Astrocyte (in vitro differentiated cells and primary cell): ENCODE data around the gene EPAS1. TPM values are rescaled to one million over a fixed set of nuclear protein-coding genes. Genes with fewer than 3 reads are reported as not detected.

Experiments used
- DNase-seq: peaks from one replicate; pipeline ENCODE4 v3.0.0-alpha.2; 2010; ENCODE audit warnings: low read depth
- FAIRE-seq: peaks from 2 replicates; lab custom pipeline; 2011; peaks lifted over from hg19 to GRCh38; lab: Jason Lieb, UNC
- H2AFZ ChIP-seq: 2 replicates; pipeline ENCODE4 v1.6.0; 2012; ENCODE audit warnings: low read depth, low read length, inconsistent platforms
- H3K27ac ChIP-seq: 2 replicates; pipeline ENCODE4 v1.5.1; 2011; ENCODE audit warnings: low read depth, low read length, inconsistent platforms
- H3K27me3 ChIP-seq: 2 replicates; pipeline ENCODE4 v1.6.0; 2011; ENCODE audit warnings: low read length, inconsistent platforms; ENCODE audit not compliant: insufficient read depth
- H3K36me3 ChIP-seq: 2 replicates; pipeline ENCODE4 v1.5.1; 2011; ENCODE audit warnings: low read length, inconsistent platforms; ENCODE audit not compliant: insufficient read depth
- H3K4me1 ChIP-seq: 2 replicates; pipeline ENCODE4 v1.5.1; 2011; ENCODE audit warnings: low read length, inconsistent platforms; ENCODE audit not compliant: insufficient read depth
- H3K4me2 ChIP-seq: 2 replicates; pipeline ENCODE4 v1.6.0; 2012; ENCODE audit warnings: low read length, inconsistent platforms
- H3K4me3 ChIP-seq: 2 replicates; pipeline ENCODE4 v1.5.1; 2011; ENCODE audit warnings: low read depth, mild to moderate bottlenecking, low read length, inconsistent platforms; ENCODE audit not compliant: insufficient read depth
- H3K79me2 ChIP-seq: 2 replicates; pipeline ENCODE4 v1.6.0; 2012; ENCODE audit warnings: mild to moderate bottlenecking, low read length, inconsistent platforms; ENCODE audit not compliant: insufficient read depth
- H3K9ac ChIP-seq: 2 replicates; pipeline ENCODE4 v1.6.0; 2012; ENCODE audit warnings: mild to moderate bottlenecking, low read length, inconsistent platforms
- H3K9me3 ChIP-seq: 2 replicates; pipeline ENCODE4 v1.5.1; 2012; ENCODE audit warnings: low read depth, mild to moderate bottlenecking, low read length, inconsistent platforms; ENCODE audit not compliant: insufficient read depth
- H4K20me1 ChIP-seq: 2 replicates; pipeline ENCODE4 v1.6.0; 2012; ENCODE audit warnings: low read length, inconsistent platforms; ENCODE audit not compliant: insufficient read depth
- H3K27ac Mint-ChIP-seq: one replicate; pipeline ENCODE4 v1.8.0; 2021; ENCODE audit warnings: mild to moderate bottlenecking, mixed read lengths; ENCODE audit not compliant: unreplicated experiment
- H3K27me3 Mint-ChIP-seq: one replicate; pipeline ENCODE4 v1.8.0; 2021; ENCODE audit warnings: low read depth, mixed read lengths; ENCODE audit not compliant: unreplicated experiment
- H3K36me3 Mint-ChIP-seq: one replicate; pipeline ENCODE4 v1.8.0; 2021; ENCODE audit warnings: low read depth, mixed read lengths; ENCODE audit not compliant: unreplicated experiment
- H3K4me1 Mint-ChIP-seq: one replicate; pipeline ENCODE4 v1.8.0; 2021; ENCODE audit warnings: low read depth, mixed read lengths; ENCODE audit not compliant: unreplicated experiment
- H3K4me3 Mint-ChIP-seq: one replicate; pipeline ENCODE4 v1.8.0; 2021; ENCODE audit warnings: mild to moderate bottlenecking, moderate library complexity, mixed read lengths; ENCODE audit not compliant: unreplicated experiment
- H3K9me3 Mint-ChIP-seq: one replicate; pipeline ENCODE4 v1.8.0; 2021; ENCODE audit warnings: mild to moderate bottlenecking, mixed read lengths; ENCODE audit not compliant: unreplicated experiment
- EZH2 ChIP-seq: IDR thresholded peaks from 2 replicates; pipeline ENCODE4 v1.6.1; 2012; ENCODE audit warnings: mild to moderate bottlenecking, low read length, inconsistent platforms; ENCODE audit not compliant: insufficient read depth
- total RNA-seq: library from RNA; stranded (reverse); gene quantifications from 2 replicates; pipeline ENCODE4 v1.2.1, GENCODE V29; 2021
- TF ChIP-seq, protein P1 (sequence below): IDR thresholded peaks from 2 replicates; pipeline ENCODE4 v1.5.1; 2011; ENCODE audit warnings: low read depth, mild to moderate bottlenecking, inconsistent platforms, low read length, moderate library complexity; ENCODE audit not compliant: insufficient read depth

EPAS1 gene
- total RNA-seq, 1 donor from 2014 or later: 42.8 TPM

DNA sequence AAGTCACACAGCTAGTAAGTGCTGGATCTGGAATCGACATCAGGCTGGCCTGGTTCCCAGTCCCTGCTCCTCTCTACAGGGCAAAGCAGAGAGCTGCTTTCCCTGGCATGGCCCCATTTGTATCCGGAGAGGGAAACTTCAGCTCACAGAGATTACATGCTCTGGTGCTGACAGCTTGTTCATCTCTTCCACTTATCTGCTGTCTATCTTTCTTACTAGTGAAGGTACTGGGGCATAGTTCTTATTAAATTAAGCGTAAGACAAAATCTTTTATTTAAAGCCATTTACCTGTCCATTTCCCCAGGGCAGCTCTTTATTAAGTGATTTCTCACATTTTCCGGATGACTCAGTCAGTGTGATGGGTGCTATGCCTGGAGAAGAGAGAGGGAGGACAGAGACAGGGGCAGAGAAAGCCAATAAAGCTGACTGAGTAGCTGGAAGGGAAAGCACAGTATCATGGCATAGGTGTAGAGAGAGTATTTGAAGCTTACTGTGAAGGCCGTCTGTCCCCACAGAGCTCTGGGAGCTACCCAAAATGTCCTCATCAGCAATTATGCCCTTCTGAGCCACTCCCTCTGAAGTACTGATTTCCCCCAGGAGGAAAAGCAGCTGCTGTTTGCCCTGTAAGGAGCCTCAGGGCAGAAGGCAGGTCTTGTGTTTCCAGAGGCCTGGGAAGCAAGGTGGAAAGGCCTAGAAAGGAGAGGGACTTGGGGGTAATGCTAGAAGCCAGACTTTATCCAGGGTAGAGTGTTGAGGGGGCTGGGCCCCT, 44.1 kb upstream of the EPAS1 start:
- no peaks in the 10 kb centered on the region for H3K9me3 Mint-ChIP-seq
- DNase-seq (peak; percentile 36), FAIRE-seq (no peak)
- no peak overlapping the region for H3K9ac ChIP-seq
- no peak overlapping the region for H3K4me3 ChIP-seq
- no peak overlapping the region for H3K4me2 ChIP-seq
- no peaks in the 10 kb centered on the region for H3K4me1 ChIP-seq
- H3K4me1 Mint-ChIP-seq: peaks cover 10% of the 10 kb centered on the region
- no peak overlapping the region for H2AFZ ChIP-seq
- H3K36me3 Mint-ChIP-seq: no peaks in the 10 kb centered on the region
- H4K20me1 ChIP-seq: no peaks in the 10 kb centered on the region
- no peaks in the 10 kb centered on the region for H3K36me3 ChIP-seq
- TF ChIP-seq, protein P1, sequence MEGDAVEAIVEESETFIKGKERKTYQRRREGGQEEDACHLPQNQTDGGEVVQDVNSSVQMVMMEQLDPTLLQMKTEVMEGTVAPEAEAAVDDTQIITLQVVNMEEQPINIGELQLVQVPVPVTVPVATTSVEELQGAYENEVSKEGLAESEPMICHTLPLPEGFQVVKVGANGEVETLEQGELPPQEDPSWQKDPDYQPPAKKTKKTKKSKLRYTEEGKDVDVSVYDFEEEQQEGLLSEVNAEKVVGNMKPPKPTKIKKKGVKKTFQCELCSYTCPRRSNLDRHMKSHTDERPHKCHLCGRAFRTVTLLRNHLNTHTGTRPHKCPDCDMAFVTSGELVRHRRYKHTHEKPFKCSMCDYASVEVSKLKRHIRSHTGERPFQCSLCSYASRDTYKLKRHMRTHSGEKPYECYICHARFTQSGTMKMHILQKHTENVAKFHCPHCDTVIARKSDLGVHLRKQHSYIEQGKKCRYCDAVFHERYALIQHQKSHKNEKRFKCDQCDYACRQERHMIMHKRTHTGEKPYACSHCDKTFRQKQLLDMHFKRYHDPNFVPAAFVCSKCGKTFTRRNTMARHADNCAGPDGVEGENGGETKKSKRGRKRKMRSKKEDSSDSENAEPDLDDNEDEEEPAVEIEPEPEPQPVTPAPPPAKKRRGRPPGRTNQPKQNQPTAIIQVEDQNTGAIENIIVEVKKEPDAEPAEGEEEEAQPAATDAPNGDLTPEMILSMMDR: no peak
- no peak for TF ChIP-seq EZH2
- no peaks in the 10 kb centered on the region for H3K79me2 ChIP-seq
- H3K27ac ChIP-seq: no peak overlapping the region
- H3K4me3 Mint-ChIP-seq: no peak overlapping the region
- H3K27me3 ChIP-seq: peaks cover 3% of the 10 kb centered on the region
- H3K27me3 Mint-ChIP-seq: peaks cover 10% of the 10 kb centered on the region
- no peaks in the 10 kb centered on the region for H3K9me3 ChIP-seq
- H3K27ac Mint-ChIP-seq: no peak overlapping the region

DNA sequence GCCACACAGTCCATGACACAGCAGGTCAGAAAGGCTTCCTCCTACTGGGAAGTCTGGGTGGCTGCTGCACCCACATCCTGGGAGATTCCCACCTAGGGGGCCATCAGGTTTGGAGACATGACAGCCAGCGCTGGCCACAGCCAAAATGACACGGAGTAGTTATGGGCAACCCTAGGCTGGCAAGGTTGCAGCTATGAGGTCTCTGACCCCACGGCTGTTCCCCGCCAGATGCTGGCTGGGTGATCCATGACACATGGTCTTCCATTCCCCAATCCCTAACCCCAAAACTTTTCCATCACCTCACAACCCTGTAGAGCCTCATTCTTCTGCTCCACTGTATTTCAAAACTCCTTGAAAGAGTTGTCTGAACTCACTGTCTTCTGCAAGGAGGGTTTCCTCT, 42.7 kb upstream of the EPAS1 start:
- H3K4me3 ChIP-seq: no peak overlapping the region
- H4K20me1 ChIP-seq: no peaks in the 10 kb centered on the region
- H3K4me1 Mint-ChIP-seq: peaks cover 11% of the 10 kb centered on the region
- H3K9ac ChIP-seq: no peak overlapping the region
- H3K79me2 ChIP-seq: no peaks in the 10 kb centered on the region
- no peaks in the 10 kb centered on the region for H3K9me3 Mint-ChIP-seq
- no peak for FAIRE-seq
- no peak overlapping the region for H2AFZ ChIP-seq
- TF ChIP-seq EZH2: no peak
- TF ChIP-seq, protein P1: no peak
- H3K4me1 ChIP-seq: no peaks in the 10 kb centered on the region
- H3K4me3 Mint-ChIP-seq: no peak overlapping the region
- no peaks in the 10 kb centered on the region for H3K9me3 ChIP-seq
- H3K36me3 ChIP-seq: no peaks in the 10 kb centered on the region
- H3K36me3 Mint-ChIP-seq: no peaks in the 10 kb centered on the region
- no peak for DNase-seq
- H3K27ac ChIP-seq: no peak overlapping the region
- no peak overlapping the region for H3K27ac Mint-ChIP-seq
- H3K27me3 ChIP-seq: peaks cover 3% of the 10 kb centered on the region
- H3K27me3 Mint-ChIP-seq: peaks cover 10% of the 10 kb centered on the region
- H3K4me2 ChIP-seq: no peak overlapping the region

DNA sequence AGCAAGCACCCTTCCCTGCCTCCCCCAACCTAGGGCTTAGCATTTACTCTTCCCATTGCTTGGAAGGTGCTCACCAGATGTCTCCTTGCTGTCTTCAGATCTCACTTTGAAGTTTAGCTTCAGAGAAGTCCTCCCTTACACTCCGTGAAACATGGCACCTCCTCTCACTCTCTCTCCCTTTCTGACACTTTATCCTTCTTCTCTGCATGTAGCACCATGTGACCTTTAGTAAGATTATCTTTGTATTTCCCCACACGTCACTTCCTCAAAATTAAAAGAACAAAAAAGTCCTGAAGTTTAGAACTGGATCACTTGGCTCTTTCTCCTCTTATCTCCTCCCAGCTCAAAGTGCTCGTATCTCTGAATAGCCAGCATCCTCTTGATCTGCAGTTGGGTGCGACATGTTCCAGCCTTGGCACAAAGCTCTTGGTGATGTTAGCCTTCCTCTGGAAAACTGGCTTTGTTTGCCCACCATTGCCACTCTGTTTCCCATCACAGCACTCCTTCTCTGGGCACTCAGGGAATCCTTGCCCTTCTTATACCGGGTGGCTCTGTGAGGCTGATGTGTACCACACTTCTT, 40.6 kb upstream of the EPAS1 start:
- no peak overlapping the region for H3K4me3 ChIP-seq
- H3K9me3 Mint-ChIP-seq: no peaks in the 10 kb centered on the region
- H3K27ac Mint-ChIP-seq: no peak overlapping the region
- no peak overlapping the region for H2AFZ ChIP-seq
- no peak for FAIRE-seq
- H3K4me3 Mint-ChIP-seq: no peak overlapping the region
- no peak overlapping the region for H3K9ac ChIP-seq
- H3K36me3 ChIP-seq: no peaks in the 10 kb centered on the region
- no peaks in the 10 kb centered on the region for H3K4me1 ChIP-seq
- TF ChIP-seq, protein P1: no peak
- TF ChIP-seq EZH2: no peak
- peaks cover 10% of the 10 kb centered on the region for H3K27me3 Mint-ChIP-seq
- no peak overlapping the region for H3K4me2 ChIP-seq
- H3K36me3 Mint-ChIP-seq: no peaks in the 10 kb centered on the region
- no peak for DNase-seq
- H3K9me3 ChIP-seq: no peaks in the 10 kb centered on the region
- H3K4me1 Mint-ChIP-seq: peaks cover 12% of the 10 kb centered on the region
- peaks cover 3% of the 10 kb centered on the region for H3K27me3 ChIP-seq
- H3K79me2 ChIP-seq: no peaks in the 10 kb centered on the region
- H4K20me1 ChIP-seq: no peaks in the 10 kb centered on the region
- no peak overlapping the region for H3K27ac ChIP-seq
